DOHH2 (cell line): ENCODE results near the gene MACROD2.

ENCODE experiments used
- CTCF ChIP-seq: fragments of 200-600 bp; sonication (generic); IDR thresholded peaks from one replicate; pipeline ENCODE4 v1.5.1; 2014; ENCODE audit warnings: antibody characterized with exemption, mild to moderate bottlenecking, low read depth, low read length; ENCODE audit not compliant: poor library complexity, severe bottlenecking
- EZH2phosphoT487 ChIP-seq: fragments of 200-600 bp; sonication (generic); IDR thresholded peaks from 2 replicates; pipeline ENCODE4 v1.6.1; 2017; ENCODE audit warnings: borderline replicate concordance, mild to moderate bottlenecking, antibody characterized with exemption, low read length, moderate library complexity, mixed read lengths

GRCh38 chr20:15656124-15656523 is 1660.8 kb downstream of the MACROD2 start:
- no peak for TF ChIP-seq CTCF
- TF ChIP-seq EZH2phosphoT487: no peak
